Activated CD4-positive, CD25-positive, alpha-beta regulatory T cell treated with anti-CD3 and anti-CD28 coated beads, Interleukin-2, amount 50 U/mL, for 24 hours (primary cell): Measurements from ENCODE around the gene ZFP1.
"Not testable (repeated sequence)": the region's sequence is repeated elsewhere in the genome, so short reads cannot be mapped to it uniquely, and the experiment has no call there.

Experiments used
- ATAC-seq, 2 donors: fragments of 150-1000 bp; cut with Tn5 transposase; one replicate each; pipeline ENCODE4 v1.10.0; 2021; ENCODE audit warnings: mild to moderate bottlenecking in 1 of 2, moderate library complexity in 1 of 2

ZFP1 gene

GRCh38 chr16:75205438-75205837 is 57.1 kb downstream of the ZFP1 start:
- ATAC-seq, result not testable (repeated sequence)

DNA sequence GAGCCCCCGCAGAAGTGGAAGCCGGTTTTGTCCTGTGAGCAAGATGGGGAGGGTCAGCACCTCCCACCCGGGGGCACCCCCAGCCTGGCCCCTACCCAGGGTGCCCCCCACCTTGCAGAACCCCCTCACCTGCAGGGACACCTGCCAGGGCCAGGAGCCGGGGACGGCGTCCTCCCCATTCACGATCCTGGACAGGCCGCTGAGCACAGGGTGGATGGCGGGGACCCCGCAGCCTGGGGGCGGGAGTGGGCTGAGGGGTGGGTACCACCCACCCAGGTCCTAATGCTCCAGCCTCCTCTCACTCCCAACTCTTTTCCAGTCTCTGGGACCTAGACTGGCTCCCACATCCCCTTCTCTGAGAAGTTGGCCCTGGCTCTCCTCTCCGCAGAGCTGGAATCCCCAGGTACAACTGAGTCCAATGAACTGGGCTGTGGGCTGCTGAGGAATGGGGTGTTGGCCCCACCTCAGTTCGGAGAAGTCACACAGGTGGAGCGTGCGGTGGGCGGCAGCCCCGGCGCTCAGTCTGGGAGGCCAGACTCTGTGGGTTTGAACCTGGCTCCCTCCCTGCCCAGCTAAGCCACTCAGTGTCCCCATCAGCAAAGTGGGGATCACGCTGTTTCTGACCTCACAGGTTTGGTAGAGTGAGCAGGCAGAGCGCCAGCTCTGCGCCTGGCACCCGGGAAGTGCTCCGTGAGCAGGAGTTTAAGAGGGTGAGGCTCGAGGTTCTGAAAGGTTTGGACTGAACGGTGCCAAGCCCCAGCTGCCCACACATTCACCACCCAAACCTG is 57.8 kb downstream of the ZFP1 start:
- ATAC-seq, result not testable (repeated sequence)

DNA sequence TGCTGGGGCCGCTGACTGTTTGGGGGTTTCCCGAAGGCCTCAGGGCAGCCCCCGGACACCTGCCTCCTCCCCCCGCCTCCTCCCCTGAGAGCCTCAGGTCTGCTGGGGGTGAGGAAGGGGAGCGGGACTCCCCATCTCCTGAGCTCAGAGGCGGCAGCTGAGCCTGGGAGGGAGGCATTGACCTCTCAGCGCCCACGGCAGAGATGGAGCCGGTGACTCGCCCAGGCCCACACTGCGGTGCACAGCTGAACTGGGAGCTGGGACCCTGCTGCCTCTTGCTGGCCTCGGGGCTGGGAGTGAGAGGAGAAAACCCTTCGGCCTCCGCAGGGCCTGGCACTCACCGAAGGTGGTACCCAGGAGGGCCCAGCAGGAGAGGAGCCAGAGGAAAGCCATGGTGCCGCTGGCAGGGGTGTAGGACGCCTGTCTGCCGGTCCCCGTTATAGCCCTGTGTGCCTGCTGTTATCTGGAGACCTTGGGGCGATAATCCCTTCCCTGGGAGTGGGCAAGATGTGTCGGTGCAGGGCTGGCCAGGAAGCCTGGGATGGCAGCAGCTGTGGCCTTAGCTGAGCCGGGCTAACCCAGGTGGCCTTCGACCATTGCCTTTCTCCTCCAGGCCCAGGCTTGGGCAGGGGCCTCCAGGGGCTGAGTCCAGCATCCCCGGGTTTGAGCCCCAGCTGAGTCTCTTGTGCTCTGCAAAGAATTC is 58.6 kb downstream of the ZFP1 start, which contains the start of gene CTRB2:
Gene CTRB2, minus strand, starts transcription at position 413 of the 703 bp plus-strand sequence. Its CDS starts 20 bp downstream, at position 393.
- ATAC-seq, result no peak

- no peak for ATAC-seq
These were observed 59.5 kb downstream of the ZFP1 start for GRCh38 chr16:75207831-75208230.

GRCh38 chr16:75208242-75208825 is 60.0 kb downstream of the ZFP1 start:
- no peak for ATAC-seq

- ATAC-seq, result no peak
These were observed 60.7 kb downstream of the ZFP1 start for GRCh38 chr16:75208861-75209505.

- not testable (repeated sequence) for ATAC-seq
These were observed 61.2 kb downstream of the ZFP1 start for GRCh38 chr16:75209514-75209913.

DNA sequence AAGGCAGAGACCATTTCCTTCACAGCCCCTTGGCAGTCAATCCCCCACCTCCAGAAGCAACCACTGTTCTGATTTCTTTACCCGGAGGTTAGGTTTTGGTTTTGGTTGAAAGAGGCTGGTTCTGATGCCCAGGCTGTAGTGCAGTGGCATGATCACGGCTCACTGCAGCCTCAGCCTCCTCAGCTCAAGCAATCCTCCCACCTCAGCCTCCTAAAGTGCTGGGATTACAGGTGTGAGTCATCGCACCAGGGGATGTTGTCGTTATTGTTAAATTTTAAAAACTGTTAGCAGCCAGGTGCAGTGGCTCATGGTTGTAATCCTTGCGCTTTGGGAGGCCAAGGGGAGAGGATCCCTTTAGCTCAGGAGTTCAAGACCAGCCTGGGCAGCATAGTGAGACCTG is 61.6 kb downstream of the ZFP1 start:
- ATAC-seq, result no peak

- not testable (repeated sequence) for ATAC-seq
These were observed 63.0 kb downstream of the ZFP1 start for GRCh38 chr16:75211286-75211685.

DNA sequence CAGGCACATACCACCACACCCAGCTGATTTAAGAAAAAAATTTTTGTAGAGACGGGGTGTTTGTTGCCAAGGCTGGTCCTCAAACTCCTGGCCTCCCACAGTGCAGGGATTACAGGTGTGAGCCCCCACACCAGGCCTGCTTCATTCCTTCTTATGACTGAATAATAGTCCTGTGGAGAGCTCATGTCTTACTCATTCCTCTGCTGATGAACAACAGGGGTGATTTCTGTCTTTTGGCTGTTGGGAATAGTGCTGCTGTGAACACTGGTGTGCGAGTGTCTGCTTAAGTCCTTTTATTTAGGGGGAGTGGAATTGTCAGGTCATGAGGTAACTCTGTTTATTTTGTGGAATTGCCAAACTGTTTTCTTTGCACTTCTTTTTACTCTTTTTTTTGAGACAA is 67.8 kb downstream of the ZFP1 start:
- no peak for ATAC-seq

- no peak for ATAC-seq
These were observed 68.3 kb downstream of the ZFP1 start for GRCh38 chr16:75216576-75216975.

GRCh38 chr16:75217389-75217851 is 69.1 kb downstream of the ZFP1 start:
- no peak for ATAC-seq

- peak; percentile 42 to 46 for ATAC-seq
These were observed 70.1 kb downstream of the ZFP1 start, which contains the start of gene CTRB1 for GRCh38 chr16:75218256-75219076. Gene CTRB1, plus strand, starts transcription at chr16:75218988. Its CDS starts 20 bp downstream, at chr16:75219008.

GRCh38 chr16:75219088-75219487 is 70.8 kb downstream of the ZFP1 start:
- ATAC-seq, result no peak

GRCh38 chr16:75219838-75220237 is 71.5 kb downstream of the ZFP1 start:
- ATAC-seq, result peak; percentile 81 to 92
